LNCaP clone FGC (cell line): ENCODE results near the gene NUP153.

Source experiments
- DNase-seq: peaks from one replicate; pipeline ENCODE4 v3.0.0-alpha.2; 2011; ENCODE audit warnings: low read depth
- H3K4me3 ChIP-seq: 2 replicates; pipeline ENCODE4 v1.5.1; 2011; ENCODE audit warnings: mild to moderate bottlenecking, low read depth, low read length, control low read depth
- CTCF ChIP-seq: IDR thresholded peaks from 2 replicates; pipeline ENCODE4 v1.5.1; 2012; ENCODE audit warnings: mild to moderate bottlenecking; ENCODE audit not compliant: control insufficient read depth, insufficient read depth; ENCODE audit errors: extremely low read depth

Gene NUP153

GRCh38 chr6:17648745-17649144 lies 58.0 kb downstream of the NUP153 start:
- TF ChIP-seq CTCF: no peak
- H3K4me3 ChIP-seq: no peak overlapping the region
- no peak for DNase-seq

- TF ChIP-seq CTCF: no peak
- DNase-seq: no peak
- H3K4me3 ChIP-seq: no peak overlapping the region
These were observed 66.2 kb downstream of the NUP153 start for GRCh38 chr6:17640477-17640917.

DNA sequence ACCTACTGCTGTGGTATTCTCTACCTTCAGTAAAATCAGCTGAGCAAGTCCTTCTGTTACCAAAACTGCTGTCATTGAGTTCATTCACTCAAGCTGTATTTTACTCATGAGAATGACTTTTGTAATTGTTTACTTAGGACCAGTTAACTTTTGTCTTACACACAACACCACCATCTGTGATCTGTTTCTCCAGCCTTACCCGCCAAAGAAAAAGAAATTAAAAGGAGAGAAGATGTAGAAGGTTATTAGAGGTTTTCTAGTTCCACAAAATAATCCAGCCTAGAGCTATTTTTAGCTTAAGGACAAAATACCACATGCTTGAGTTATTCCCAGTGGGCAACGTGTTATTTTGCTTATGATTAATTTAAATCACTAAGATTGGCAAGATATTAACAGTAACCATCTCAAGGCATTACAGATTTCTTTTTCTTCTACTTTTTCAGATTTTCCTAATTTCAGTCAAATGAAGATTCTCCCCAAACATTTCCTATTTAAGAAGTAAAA lies 68.5 kb downstream of the NUP153 start:
- TF ChIP-seq CTCF: no peak
- no peak for DNase-seq
- no peak overlapping the region for H3K4me3 ChIP-seq

GRCh38 chr6:17635568-17635967 lies 71.2 kb downstream of the NUP153 start:
- no peak for DNase-seq
- TF ChIP-seq CTCF: no peak
- H3K4me3 ChIP-seq: no peak overlapping the region

DNA sequence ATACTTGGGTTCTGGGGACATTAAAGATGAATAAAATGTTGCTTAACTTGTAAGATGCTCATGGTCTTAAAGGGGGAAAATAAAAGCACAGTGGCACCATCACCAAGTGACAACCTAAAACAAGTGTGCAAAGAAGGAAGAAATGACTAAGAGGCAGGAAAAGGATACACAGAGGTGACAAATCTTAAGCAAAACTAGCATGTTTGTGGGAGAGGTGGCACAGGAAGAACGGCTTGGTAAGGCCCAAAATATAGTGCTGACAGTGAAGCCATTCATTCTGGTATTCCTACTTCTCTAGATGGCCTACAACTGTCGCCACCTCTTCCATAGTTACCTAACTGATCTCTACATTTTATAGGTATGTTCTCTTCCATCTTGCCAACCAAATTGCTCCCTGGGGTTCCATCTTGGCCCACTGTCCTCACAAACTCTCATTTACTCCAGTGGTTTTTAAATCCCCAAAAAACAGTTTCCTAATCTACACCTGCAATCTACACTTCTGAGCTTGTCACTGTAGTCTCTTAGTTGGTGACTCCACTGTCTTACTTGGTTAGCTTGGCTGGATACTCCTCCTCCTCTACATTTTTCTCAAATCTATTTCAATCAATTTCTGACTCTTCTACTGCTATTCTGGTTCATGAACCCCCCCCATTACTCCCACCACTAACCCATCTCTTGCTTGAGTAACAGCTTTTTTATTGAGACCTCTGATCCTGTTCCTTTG lies 73.1 kb downstream of the NUP153 start:
- DNase-seq: no peak
- H3K4me3 ChIP-seq: no peak overlapping the region
- no peak for TF ChIP-seq CTCF

GRCh38 chr6:17632934-17633333 lies 73.8 kb downstream of the NUP153 start:
- TF ChIP-seq CTCF: no peak
- DNase-seq: no peak
- no peak overlapping the region for H3K4me3 ChIP-seq
